Left ventricle myocardium inferior (tissue), 1 donor: ENCODE results near the gene CCM2. TPM values are rescaled to one million over a fixed set of nuclear protein-coding genes. Genes with fewer than 3 reads are reported as not detected.

Experiments used
- DNase-seq: peaks from one replicate; pipeline ENCODE4 v3.0.0-alpha.2; 2020
- H3K27ac ChIP-seq: fragments of 200-600 bp; replicated peaks from 2 replicates; pipeline ENCODE4 v1.8.0; 2021
- H3K27me3 ChIP-seq: fragments of 200-600 bp; 2 replicates; pipeline ENCODE4 v1.8.0; 2021; ENCODE audit warnings: low read depth
- H3K36me3 ChIP-seq: fragments of 200-600 bp; 2 replicates; pipeline ENCODE4 v1.8.0; 2021
- H3K4me1 ChIP-seq: fragments of 200-600 bp; 2 replicates; pipeline ENCODE4 v1.8.0; 2021
- H3K4me3 ChIP-seq: fragments of 200-600 bp; 2 replicates; pipeline ENCODE4 v1.8.0; 2021; ENCODE audit warnings: mild to moderate bottlenecking, moderate library complexity
- H3K9me3 ChIP-seq: fragments of 200-600 bp; replicated peaks from 2 replicates; pipeline ENCODE4 v1.8.0; 2021
- CTCF ChIP-seq: fragments of 200-600 bp; IDR thresholded peaks from 2 replicates; pipeline ENCODE4 v1.8.0; 2021; ENCODE audit warnings: antibody characterized with exemption, mild to moderate bottlenecking, borderline replicate concordance
- intact Hi-C: fragments of 100-400 bp; cut with micrococcal nuclease; formaldehyde crosslinking; loops from one replicate; pipeline ENCODE4 v1.11.0; 2022
- total RNA-seq: library from RNA; stranded (reverse); fragmentation: NEBNext Ultra II Directional; extraction: Animal tissue kit (Norgen Biotek cat#: 25700); gene quantifications from one replicate; pipeline ENCODE4 v1.2.1, GENCODE V29; 2021
- donor health status: DM: no; HTN: yes; CAD: no; lungs with severe emphysema.

Gene CCM2
- total RNA-seq, 1 donor from 2014 or later: 24.5 TPM

- Histone ChIP-seq H3K9me3 (peaks cover 12% of the 10 kb centered on the region), H3K36me3 (no peaks in the 10 kb centered on the region), H3K4me1 (peaks cover 14% of the 10 kb centered on the region), H3K4me3 (no peak overlapping the region), H3K27ac (no peak overlapping the region), H3K27me3 (peaks cover 12% of the 10 kb centered on the region)
- no peak for TF ChIP-seq CTCF
- no peak for DNase-seq
- intact Hi-C loops: no loop called here
Measured at GRCh38 chr7:45092931-45093235, 92.9 kb downstream of the CCM2 start.

GRCh38 chr7:45098983-45099839 is 99.2 kb downstream of the CCM2 start:
- Histone ChIP-seq H3K27me3 (no peaks in the 10 kb centered on the region), H3K36me3 (peaks cover 59% of the 10 kb centered on the region), H3K9me3 (peaks cover 8% of the 10 kb centered on the region), H3K4me1 (peaks cover 14% of the 10 kb centered on the region), H3K27ac (no peak overlapping the region), H3K4me3 (no peak overlapping the region)
- DNase-seq: no peak
- intact Hi-C loops: no loop called here
- no peak for TF ChIP-seq CTCF

DNA sequence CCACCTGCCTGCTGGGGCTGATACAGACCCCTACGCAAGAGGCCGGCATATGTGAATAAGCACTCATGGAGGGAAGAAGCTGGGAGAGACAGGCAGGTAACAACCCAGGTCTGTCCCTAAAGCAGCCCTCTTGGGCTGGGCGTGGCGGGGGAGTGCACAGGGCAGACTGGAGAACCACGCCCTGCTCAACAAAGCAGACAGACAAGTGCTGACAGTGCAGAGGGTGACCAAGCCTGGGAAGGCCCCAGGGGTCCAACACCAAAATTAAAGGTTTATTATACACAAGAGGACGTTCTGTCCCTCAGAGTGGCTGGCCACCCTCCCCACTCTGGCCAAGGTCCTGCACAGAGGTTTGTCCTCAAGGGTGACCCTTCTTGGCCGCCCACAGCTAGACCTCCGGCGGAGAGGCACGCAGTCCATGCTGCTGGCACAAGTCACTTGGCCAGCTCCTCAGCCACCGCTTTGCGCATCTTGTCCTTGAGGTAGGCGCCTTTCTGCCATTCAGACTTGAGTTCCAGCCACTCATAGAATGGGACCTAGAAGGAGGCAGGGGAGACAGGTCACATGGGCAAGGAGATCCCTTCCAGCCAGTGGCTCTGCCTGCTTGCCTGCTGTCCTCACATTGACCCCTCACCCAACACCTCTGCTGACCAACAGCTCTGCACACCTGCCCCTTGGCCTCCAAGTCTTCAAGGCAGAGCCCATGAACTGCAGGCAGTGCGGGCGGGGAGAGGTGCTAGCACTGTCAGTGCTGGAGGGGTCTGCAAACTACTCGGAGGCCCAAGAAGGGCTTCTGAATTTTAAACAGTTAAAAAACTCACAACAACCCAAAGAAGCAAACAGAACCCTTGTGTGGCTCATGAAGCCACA is 100.1 kb downstream of the CCM2 start:
- Histone ChIP-seq H3K27ac (no peak overlapping the region), H3K27me3 (no peaks in the 10 kb centered on the region), H3K4me1 (peaks cover 22% of the 10 kb centered on the region), H3K9me3 (no peaks in the 10 kb centered on the region), H3K36me3 (peaks cover 68% of the 10 kb centered on the region), H3K4me3 (no peak overlapping the region)
- intact Hi-C loops: no loop called here
- no peak for TF ChIP-seq CTCF
- no peak for DNase-seq

DNA sequence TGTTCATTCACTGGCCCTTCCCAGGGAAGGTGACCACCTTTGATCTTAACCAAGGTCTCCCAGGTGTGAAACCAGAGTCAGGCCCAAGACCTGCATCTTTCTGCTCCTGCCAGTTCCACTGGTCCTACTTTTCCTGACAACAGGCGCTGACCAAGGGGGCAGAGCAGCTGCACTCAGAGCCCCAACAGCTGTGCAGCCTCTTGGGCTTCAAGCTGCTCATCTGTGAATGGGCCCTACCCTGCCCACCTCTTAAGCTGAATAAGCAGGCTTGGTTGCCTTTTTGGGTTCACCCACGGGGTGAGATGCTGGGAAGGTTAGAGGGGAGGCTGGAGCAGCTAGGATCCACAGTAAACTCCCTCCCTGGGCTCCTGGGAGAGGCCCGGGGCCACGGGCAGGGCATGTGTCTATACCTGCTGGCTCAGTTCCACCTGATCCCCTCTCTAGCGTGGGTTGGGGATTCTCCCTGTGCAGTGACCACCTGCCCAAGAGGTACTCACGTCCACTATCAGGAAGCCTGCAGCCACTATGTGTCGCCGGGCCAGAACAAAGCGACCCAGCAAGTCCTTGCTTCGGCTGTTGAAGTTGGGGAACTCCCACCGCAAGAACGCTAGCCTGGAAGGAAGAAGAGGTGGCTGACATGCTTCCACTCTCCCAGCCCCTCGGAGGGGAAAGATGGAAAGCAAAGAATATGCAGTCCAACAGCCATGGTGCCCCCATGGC is 100.9 kb downstream of the CCM2 start:
- no peak overlapping the region for H3K27ac ChIP-seq
- peaks cover 76% of the 10 kb centered on the region for H3K36me3 ChIP-seq
- DNase-seq: no peak
- intact Hi-C loops: no loop called here
- H3K4me3 ChIP-seq: no peak overlapping the region
- H3K9me3 ChIP-seq: no peaks in the 10 kb centered on the region
- H3K4me1 ChIP-seq: peaks cover 30% of the 10 kb centered on the region
- no peak for TF ChIP-seq CTCF
- H3K27me3 ChIP-seq: no peaks in the 10 kb centered on the region

DNA sequence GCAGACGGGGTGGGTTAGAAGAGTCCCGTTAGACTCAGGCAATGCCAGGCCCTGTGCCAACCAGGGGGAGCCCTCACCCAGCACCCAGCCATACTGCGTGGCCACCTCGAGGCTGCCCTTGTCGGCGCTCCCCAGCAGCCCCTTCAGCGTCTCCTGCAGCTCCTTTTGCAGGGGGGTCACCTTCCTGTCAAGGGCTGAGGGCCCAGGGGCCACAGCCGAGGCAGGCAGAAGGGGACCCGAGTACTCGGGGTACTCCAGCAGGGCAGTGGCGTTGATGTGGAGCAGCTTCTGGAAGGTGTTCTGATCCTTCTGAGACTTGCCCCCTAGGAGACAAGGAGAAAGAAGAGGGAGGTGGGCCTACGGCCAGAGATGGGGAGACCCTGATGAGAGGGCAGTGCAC is 101.7 kb downstream of the CCM2 start:
- Histone ChIP-seq H3K4me1 (peaks cover 39% of the 10 kb centered on the region), H3K36me3 (peaks cover 84% of the 10 kb centered on the region), H3K4me3 (no peak overlapping the region), H3K27me3 (no peaks in the 10 kb centered on the region), H3K9me3 (no peaks in the 10 kb centered on the region), H3K27ac (no peak overlapping the region)
- intact Hi-C loops: no loop called here
- no peak for DNase-seq
- TF ChIP-seq CTCF: no peak
